Measurements from ENCODE around the gene PLAC1. TPM values are rescaled to one million over a fixed set of nuclear protein-coding genes. Genes with fewer than 3 reads are reported as not detected.

The PLAC1 gene
- total RNA-seq, 1 experiment from 2014 or later: 2.6 TPM

DNA sequence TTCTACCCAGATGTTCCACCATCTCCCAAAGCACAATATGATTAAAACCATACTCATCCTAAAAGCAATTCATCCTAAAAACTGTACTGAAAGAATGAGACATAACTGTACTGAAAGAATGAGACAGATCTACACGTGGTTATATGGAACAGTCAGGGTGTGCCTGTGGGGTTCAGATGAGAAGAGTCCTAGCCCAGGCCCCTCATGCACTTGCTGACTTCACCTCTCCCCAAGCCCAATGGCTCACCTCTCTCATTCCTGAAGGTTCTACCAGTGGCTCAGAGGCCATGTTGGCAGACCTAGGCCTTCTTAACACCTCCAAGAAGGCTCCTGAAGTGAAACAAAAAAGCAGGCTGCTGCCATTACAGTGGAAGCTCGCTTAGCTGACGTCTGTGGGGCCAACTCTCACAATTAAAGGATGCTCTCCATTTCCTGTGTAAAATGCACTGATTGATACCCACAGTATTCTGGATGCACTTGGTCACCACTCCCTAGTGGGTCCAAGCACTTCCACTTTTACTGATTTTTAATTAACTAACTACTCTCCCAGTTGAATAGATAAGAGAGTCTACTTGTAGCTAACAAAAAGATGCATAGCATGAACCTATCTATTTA is 3.8 kb downstream of the PLAC1 start:
- Histone ChIP-seq H3K4me3 (ENCODE audit: low read length) (no peak overlapping the region), H3K9me3 (ENCODE audit: low read length) (no peaks in the 10 kb centered on the region), H3K4me2 (ENCODE audit: low read length) (no peak overlapping the region), H3K36me3 (ENCODE audit: low read depth, low read length) (no peaks in the 10 kb centered on the region), H3K79me2 (ENCODE audit: low read length) (no peaks in the 10 kb centered on the region), H3F3A (ENCODE audit: low read length, unreplicated experiment) (no peaks in the 10 kb centered on the region), H3K9me2 (replicated peaks; ENCODE audit: low read length) (no peaks in the 10 kb centered on the region), H2AFZ (ENCODE audit: low read length) (no peak overlapping the region), H3K9ac (ENCODE audit: low read length) (no peak overlapping the region), H3K27me3 (ENCODE audit: low read length) (no peaks in the 10 kb centered on the region), H4K20me1 (ENCODE audit: low read length) (no peaks in the 10 kb centered on the region), H3K4me1 (ENCODE audit: insufficient read depth, low read length) (peaks cover 16% of the 10 kb centered on the region), H3K27ac (ENCODE audit: low read length) (no peak overlapping the region)
- no peak for TF ChIP-seq EZH2phosphoT487 (IDR thresholded peaks at IDR 0.05; ENCODE audit: borderline replicate concordance, low read length)
- no peak for TF ChIP-seq EZH2 (IDR thresholded peaks at IDR 0.05; ENCODE audit: low read length, unreplicated experiment)
- TF ChIP-seq, protein P1, sequence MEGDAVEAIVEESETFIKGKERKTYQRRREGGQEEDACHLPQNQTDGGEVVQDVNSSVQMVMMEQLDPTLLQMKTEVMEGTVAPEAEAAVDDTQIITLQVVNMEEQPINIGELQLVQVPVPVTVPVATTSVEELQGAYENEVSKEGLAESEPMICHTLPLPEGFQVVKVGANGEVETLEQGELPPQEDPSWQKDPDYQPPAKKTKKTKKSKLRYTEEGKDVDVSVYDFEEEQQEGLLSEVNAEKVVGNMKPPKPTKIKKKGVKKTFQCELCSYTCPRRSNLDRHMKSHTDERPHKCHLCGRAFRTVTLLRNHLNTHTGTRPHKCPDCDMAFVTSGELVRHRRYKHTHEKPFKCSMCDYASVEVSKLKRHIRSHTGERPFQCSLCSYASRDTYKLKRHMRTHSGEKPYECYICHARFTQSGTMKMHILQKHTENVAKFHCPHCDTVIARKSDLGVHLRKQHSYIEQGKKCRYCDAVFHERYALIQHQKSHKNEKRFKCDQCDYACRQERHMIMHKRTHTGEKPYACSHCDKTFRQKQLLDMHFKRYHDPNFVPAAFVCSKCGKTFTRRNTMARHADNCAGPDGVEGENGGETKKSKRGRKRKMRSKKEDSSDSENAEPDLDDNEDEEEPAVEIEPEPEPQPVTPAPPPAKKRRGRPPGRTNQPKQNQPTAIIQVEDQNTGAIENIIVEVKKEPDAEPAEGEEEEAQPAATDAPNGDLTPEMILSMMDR (conservative IDR thresholded peaks at IDR 0.05; ENCODE audit: low read depth, low read length): no peak
- intact Hi-C loops (cut with micrococcal nuclease): no loop called here
- ATAC-seq (no peak), DNase-seq (no peak)
- no TSS peak for BruUV-seq (replicated peaks)
- ChIA-PET POLR2A (ENCODE audit: unreplicated experiment) (no interaction called here), CTCF (no interaction called here)

DNA sequence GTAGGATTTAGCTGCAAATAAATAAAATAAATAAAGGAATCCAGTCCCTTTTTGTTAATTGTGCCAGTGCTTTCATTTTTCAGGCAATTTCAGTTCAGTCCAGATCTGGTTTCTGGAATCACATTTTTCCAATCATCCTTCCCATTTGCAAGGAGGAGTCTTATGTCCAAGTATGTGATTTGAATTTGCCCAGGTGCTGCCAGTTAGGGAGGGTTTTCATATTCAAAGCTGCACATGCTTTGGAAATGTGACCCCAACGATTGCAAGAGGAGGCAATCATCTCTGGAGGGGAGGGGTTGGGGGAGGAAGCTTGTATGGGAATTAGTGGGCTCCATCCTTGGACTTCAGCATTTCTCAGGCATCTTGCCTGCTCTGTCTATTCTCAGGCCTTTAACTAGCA is 4.4 kb downstream of the PLAC1 start:
- no peaks in the 10 kb centered on the region for H3K79me2 ChIP-seq (ENCODE audit: low read length)
- no peaks in the 10 kb centered on the region for H3K27me3 ChIP-seq (ENCODE audit: low read length)
- H2AFZ ChIP-seq (ENCODE audit: low read length): no peak overlapping the region
- ChIA-PET CTCF (no interaction called here), POLR2A (ENCODE audit: unreplicated experiment) (no interaction called here)
- no peaks in the 10 kb centered on the region for H4K20me1 ChIP-seq (ENCODE audit: low read length)
- H3K9me2 ChIP-seq (replicated peaks; ENCODE audit: low read length): no peaks in the 10 kb centered on the region
- BruUV-seq (replicated peaks): no TSS peak
- H3K9me3 ChIP-seq (ENCODE audit: low read length): no peaks in the 10 kb centered on the region
- H3F3A ChIP-seq (ENCODE audit: low read length, unreplicated experiment): no peaks in the 10 kb centered on the region
- DNase-seq: no peak
- H3K4me1 ChIP-seq (ENCODE audit: insufficient read depth, low read length): peaks cover 9% of the 10 kb centered on the region
- no peaks in the 10 kb centered on the region for H3K36me3 ChIP-seq (ENCODE audit: low read depth, low read length)
- no peak for TF ChIP-seq EZH2 (IDR thresholded peaks at IDR 0.05; ENCODE audit: low read length, unreplicated experiment)
- TF ChIP-seq, protein P1 (conservative IDR thresholded peaks at IDR 0.05; ENCODE audit: low read depth, low read length): no peak
- no peak for TF ChIP-seq EZH2phosphoT487 (IDR thresholded peaks at IDR 0.05; ENCODE audit: borderline replicate concordance, low read length)
- no peak for ATAC-seq
- H3K27ac ChIP-seq (ENCODE audit: low read length): no peak overlapping the region
- H3K9ac ChIP-seq (ENCODE audit: low read length): no peak overlapping the region
- H3K4me3 ChIP-seq (ENCODE audit: low read length): no peak overlapping the region
- H3K4me2 ChIP-seq (ENCODE audit: low read length): no peak overlapping the region
- intact Hi-C loops (cut with micrococcal nuclease): no loop called here

DNA sequence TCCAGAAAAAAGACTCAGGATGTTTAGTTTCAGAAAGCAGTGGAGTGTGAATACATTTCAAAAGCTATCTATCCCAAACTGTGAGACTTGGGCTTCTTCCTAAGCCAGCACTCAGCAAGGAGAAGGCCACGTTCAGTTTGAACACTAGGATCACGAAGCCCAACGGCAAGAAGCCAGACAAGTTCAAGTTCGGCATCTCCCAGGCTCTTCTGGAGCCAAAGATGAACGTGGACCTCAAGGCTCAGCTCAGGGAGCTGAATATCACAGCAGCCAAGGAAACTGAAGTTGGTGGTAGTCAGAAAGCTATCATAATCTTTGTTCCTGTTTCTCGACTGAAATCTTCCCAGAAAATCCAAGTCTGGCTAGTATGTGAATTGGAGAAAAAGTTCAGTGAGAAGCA is 7.6 kb downstream of the PLAC1 start:
- H3K4me1 ChIP-seq (ENCODE audit: insufficient read depth, low read length): no peaks in the 10 kb centered on the region
- H3K9me3 ChIP-seq (ENCODE audit: low read length): no peaks in the 10 kb centered on the region
- POLR2A ChIA-PET (ENCODE audit: unreplicated experiment): no interaction called here
- H3K4me2 ChIP-seq (ENCODE audit: low read length): no peak overlapping the region
- H4K20me1 ChIP-seq (ENCODE audit: low read length): no peaks in the 10 kb centered on the region
- no peak overlapping the region for H3K4me3 ChIP-seq (ENCODE audit: low read length)
- DNase-seq (no peak), ATAC-seq (no peak)
- intact Hi-C loops (cut with micrococcal nuclease): no loop called here
- no peaks in the 10 kb centered on the region for H3K9me2 ChIP-seq (replicated peaks; ENCODE audit: low read length)
- H3K79me2 ChIP-seq (ENCODE audit: low read length): no peaks in the 10 kb centered on the region
- no peak overlapping the region for H3K9ac ChIP-seq (ENCODE audit: low read length)
- H3K27ac ChIP-seq (ENCODE audit: low read length): no peak overlapping the region
- CTCF ChIA-PET: no interaction called here
- H3F3A ChIP-seq (ENCODE audit: low read length, unreplicated experiment): no peaks in the 10 kb centered on the region
- no peak for TF ChIP-seq EZH2 (IDR thresholded peaks at IDR 0.05; ENCODE audit: low read length, unreplicated experiment)
- TF ChIP-seq, protein P1 (conservative IDR thresholded peaks at IDR 0.05; ENCODE audit: low read depth, low read length): no peak
- TF ChIP-seq EZH2phosphoT487 (IDR thresholded peaks at IDR 0.05; ENCODE audit: borderline replicate concordance, low read length): no peak
- no peaks in the 10 kb centered on the region for H3K27me3 ChIP-seq (ENCODE audit: low read length)
- H3K36me3 ChIP-seq (ENCODE audit: low read depth, low read length): no peaks in the 10 kb centered on the region
- BruUV-seq (replicated peaks): no TSS peak
- no peak overlapping the region for H2AFZ ChIP-seq (ENCODE audit: low read length)
